HG03064 (cell line): ENCODE results near the gene FAM25A.
"Not testable (repeated sequence)": the region's sequence is repeated elsewhere in the genome, so short reads cannot be mapped to it uniquely, and the experiment has no call there.

Source experiments
- ATAC-seq: cut with Tn5 transposase; IDR thresholded peaks from one replicate; pipeline ENCODE4 v1.9.1; 2021; ENCODE audit warnings: low read depth; ENCODE audit not compliant: unreplicated experiment

The FAM25A gene

DNA sequence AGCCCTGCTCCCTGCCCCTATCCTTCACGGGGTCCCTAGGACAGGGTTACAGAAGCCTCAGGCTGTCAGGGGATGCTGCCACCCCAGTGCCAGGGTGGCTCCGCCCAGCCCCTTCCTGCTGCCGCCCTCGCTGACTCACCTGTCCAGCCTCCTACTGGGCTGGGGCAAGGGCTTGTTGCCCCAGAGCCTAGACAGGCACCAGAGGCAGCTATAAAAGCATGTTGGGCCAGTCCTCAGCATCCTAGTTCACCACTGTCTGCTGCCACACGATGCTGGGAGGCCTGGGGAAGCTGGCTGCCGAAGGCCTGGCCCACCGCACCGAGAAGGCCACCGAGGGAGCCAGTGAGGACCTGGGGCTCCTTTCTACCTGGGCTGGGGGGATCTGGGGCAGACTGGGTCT, at the start of gene FAM25A:
Gene FAM25A (plus strand): TSS at position 239 of the 400 bp plus-strand sequence. CDS start 31 bp downstream, at position 270.
- ATAC-seq: not testable (repeated sequence)

DNA sequence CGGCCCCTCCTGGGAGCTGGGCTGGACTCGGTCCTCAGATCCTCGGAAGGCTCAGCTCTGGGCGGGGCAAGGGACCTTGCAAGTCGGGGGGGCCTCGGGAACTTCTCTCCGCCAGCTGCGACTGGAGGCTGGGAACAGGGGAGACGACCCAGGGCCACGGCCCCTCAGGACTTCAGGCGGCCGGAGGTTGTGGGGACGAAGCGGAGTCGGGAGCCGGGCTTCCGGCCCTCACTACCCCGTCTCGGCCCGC, 49.2 kb upstream of the FAM25A start:
- no peak for ATAC-seq

DNA sequence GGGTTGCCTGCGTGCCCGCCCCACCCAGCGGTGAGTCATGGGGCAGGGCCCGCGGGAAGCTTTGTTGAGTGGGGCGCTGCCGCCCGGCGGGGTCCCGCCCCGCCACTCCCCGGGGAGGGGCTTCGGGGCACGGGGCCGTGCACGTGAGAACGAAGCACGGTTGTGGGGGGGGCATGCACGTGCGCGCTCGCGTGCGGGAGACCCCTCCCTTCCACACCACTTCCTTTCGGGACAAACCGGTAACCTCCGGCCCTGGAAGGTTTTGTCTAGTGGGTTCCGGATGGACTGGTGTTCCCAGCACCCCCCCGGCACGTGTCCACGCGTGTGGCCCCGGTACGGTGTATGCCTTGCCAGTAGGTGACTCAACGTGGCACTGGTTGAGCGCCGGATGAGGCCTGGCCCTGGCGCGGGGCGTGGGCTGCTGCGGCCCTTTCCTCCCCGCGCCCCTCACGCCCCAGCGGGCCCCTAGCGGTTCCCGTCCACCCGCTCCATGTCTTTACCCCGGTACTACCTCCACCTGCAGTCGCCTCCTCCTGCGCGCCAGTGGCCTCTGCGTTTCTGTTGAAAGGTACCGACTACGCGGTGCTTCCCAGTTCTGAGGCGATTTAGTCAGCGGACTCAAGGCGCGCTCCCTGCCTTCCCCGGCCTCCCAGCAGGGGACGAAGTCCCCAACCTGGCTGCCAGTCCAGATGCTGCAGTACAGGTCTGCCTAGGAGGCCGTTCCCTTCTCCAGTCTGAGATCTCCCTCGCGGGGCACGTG, 48.7 kb upstream of the FAM25A start:
- peak; percentile 71 for ATAC-seq

DNA sequence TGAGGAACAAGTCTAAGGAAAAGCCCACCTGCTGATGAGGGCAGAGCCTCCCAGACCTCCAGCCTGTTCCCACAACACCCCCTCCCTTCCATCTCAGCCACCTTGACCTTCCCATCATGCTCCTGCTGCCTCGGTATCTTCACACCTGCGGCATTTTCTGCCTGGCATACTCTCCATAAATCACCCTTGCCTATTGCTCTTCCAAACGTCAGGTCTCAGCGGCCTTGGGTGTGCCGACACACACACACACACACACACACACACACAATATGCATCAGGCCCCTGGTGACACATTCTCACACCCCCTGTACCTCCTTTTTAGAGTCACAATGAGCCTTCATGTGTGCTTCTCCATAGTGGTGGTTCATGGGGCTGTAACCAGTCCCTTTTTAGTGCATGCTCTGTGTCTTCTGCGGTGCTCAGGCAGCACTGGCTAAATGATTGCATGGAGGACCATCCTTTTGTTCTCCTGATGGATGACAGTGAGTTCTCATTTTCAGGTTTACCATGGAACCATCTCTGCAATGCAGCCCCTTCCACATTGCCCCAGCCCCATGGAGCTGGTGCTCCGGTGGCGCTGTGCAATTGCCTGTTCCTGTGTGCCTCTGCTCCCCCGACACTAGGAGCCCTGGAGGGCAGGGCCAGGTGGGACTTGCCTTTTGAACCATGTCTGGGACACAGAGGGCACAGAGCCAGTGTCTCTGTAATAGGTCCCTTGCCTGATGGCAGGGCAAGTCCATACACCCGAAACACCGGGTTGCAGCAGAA, 47.3 kb upstream of the FAM25A start:
- ATAC-seq: no peak

DNA sequence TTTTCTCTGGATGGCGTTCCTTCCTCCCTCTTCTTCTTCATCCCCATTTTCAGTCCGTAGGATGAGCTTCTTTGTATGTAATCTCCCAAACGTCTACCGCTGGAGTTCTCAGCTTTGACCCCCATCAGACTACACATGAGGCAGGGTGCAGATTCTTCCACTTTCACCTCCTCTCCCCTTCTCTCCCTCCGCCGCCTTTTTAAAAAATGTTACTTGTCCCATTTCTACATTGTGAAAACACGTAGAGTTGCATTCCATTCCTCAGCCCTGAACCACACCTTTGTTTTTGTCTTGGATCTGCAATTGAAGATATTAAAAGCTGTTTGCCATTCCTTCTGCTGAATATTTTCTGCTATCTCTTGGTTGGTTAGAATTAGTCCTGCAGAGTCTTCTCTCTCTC, 45.6 kb upstream of the FAM25A start:
- no peak for ATAC-seq

DNA sequence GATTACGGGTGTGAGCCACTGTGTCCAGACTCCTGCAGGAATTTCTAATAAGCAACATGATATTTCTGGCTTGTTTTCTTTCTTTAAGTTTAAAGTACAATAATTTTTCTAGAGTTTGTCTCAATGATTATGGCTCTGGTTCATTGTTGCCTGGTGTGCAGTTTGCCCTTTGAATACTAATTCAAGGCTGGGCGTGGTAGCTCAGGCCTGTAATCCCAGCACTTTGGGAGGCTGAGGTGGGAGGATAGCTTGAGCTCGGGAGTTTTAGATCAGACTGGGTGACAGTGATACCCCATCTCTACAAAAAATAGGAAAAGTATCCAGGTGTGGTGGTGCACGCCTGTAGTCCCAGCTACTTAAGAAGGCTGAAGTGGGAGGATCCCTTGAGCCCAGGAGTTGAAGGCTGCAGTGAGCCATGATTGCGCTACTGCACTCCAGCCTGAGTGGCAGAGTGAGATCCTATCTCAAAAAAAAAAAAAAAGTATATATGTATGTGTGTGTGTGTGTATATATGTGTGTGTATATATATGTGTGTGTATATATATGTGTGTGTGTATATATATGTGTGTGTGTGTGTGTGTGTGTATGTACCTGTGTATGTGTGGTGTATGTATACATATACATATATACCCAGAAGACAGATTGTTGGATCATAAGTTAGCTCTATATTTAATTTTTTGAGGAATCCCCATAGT, 43.6 kb upstream of the FAM25A start:
- ATAC-seq: no peak

DNA sequence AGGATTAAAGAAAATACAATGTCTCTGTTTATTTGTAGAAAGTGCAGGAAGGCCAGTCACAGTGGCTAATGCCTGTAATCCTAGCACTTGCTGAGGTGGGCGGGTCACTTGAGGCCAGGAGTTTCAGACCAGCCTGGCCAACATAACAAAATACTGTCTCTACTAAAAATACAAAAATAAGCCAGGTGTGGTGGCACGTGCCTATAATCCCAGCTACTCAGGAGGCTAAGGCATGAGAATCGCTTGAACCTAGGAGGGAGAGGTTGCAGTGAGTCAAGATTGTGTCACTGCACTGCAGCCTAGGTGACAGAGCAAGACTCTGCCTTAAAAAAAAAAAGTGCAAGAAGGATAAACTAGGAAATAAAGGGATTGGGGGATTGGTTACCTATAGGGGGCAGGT, 41.6 kb upstream of the FAM25A start:
- ATAC-seq: not testable (repeated sequence)

DNA sequence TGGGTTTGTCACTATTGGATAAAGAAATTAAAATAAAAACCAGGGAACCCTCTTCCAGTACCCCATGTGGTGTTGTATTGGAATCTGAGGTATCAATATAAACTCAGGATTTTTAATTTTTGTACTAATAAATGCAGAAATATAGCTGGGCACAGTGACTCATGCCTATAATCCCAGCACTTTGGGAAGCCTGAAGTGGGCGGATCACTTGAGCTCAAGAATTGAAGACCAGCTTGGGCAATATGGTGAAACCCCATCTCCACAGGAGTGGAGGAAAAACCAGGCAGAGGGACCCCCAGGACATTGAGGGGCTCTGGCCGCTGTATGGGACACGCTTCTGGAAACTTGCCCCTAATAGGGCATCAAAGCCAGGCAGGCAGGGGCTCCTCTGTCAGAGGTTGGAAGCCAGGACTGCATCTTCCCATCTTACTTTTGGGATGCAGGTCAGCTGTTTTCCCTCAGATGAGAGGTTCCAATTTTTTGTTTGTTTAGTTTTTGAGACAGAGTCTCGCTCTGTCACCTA, 40.7 kb upstream of the FAM25A start:
- ATAC-seq: no peak

DNA sequence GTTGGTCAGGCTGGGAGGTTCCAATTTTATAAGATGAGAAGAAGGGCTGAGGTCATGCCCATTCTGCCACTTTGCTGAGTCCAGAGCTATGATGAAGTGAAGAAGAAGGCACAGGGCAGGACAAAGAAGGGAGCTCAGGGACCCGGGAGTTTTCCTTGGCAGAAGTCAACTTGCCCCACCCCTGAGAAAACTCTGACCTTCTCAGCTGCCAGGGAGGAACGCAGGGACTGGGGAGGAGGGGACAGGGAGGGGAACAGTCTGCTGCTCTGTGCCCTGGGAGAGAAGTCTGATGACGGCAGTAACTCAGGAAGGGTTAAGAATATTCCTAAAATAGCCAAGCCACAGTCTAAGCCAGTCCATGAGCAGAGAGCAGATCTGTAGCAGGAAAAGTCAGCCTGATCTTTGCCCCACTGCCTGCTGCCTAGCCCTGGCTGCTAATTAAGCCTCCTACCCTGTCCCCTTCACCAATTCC, 40.1 kb upstream of the FAM25A start:
- ATAC-seq: no peak

DNA sequence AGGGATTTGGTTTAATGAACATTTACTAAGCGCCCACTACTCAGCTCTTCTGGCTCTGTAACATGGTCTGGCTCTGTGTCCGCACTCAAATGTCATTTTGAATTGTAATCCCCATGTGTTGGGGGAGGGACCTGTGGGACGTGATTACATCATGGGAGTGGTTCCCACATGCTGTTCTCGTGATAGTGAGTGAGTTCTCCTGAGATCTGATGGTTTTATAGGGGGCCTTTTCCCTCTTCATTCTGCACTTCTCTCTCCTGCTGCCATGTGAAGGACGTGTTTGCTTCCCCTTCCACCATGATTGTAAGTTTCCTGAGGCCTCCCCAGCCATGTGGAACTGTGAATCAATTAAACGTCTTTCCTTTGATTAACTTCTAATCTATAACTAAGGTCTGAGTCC, 39.1 kb upstream of the FAM25A start:
- not testable (repeated sequence) for ATAC-seq

DNA sequence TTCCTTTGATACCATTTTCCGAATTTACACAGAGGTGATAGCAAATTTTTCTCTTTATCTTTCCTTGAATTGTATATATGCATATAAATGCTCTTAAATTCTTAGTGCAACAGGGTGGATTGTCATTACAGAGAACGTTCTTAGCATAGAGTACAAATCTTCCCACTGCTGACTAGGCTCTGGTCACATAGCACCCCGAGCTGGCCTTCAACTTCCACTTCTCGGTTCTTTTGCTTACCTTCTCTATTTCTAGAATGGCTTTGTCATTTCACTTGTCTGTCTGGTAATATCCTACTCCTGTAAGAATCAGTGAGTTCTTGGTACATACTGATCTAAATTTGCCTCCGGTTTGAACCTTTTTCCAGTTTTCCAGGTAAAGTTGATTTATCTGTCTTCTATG, 38.4 kb upstream of the FAM25A start:
- no peak for ATAC-seq

DNA sequence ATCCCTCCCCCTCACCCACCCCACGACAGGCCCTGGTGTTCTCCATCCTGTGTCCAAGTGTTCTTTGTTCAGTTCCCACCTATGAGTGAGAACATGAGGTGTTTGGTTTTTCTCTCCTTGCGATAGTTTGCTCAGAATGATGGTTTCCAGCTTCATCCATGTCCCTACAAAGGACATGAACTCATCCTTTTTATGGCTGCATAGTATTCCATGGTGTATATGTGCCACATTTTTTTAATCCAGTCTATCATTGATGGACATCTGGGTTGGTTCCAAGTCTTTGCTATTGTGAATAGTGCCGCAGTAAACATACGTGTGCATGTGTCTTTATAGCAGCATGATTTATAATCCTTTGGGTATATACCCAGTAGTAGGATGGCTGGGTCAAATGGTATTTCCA, 35.6 kb upstream of the FAM25A start:
- not testable (repeated sequence) for ATAC-seq

DNA sequence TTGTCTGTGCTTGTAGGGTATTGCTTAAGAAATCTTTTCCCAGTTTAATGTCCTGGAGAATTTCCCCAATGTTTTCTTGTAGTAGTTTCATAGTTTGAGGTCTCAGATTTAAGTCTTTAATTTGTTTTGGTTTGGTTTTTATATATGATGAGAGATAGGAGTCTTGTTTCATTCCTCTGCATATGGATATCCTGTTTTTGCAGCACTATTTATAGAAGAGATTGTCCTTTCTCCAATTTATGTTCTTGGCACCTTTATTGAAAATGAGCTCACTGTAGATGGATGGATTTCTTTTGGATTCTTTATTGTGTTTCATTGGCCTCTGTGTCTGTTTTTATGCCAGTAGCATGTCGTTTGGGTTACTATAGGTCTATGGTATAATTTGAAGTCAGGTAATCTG, 31.6 kb upstream of the FAM25A start:
- no peak for ATAC-seq

DNA sequence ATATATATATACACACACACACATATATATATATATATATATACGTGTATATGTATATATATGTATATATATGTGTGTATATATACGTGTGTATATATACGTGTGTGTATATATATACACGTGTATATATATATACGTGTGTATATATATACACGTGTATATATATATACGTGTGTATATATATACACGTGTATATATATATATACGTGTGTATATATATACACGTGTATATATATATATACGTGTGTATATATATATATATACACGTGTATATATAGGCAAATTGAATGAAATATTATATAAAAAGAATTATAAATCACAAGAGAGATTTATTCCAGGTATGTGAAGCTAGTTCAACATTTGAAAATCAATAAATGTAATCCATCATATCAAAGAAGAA, 28.7 kb upstream of the FAM25A start:
- ATAC-seq: not testable (repeated sequence)

DNA sequence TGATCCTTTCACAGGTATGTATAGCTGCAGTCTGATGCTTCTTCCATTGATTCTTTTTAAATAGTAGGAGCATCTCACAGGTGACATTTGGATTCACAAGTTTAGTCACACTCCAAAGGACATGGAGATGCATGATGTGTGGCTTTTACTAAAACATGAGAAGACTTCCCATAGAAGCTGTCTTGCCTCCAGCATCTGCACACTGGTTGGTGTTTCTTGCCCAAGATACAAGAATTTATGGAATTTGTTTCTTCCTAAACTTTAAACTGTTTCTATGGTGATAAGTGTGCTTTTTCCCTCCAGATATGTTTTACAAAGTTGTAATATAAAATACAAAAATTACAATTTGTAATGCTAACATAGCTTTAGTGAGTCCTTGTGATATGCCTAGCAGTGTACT, 27.6 kb upstream of the FAM25A start:
- ATAC-seq: no peak

DNA sequence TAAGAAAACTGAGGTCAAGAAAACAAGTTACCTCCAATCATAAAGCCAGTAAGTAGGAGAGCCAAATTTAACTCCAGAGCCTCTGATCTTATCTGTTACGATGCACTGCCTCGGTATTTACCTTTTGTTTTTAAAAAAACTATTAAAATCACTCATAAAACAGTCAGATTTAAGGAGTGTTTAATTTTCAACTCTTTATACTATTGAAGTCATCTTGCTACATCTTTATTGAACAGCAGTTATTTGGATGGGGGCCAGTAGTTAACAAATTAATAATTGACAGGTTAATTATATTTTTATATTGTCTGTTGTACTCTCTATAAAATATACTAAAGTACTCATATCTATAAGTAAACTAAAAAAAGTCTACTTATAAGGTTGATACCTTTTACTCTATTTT, 27.2 kb upstream of the FAM25A start:
- no peak for ATAC-seq

DNA sequence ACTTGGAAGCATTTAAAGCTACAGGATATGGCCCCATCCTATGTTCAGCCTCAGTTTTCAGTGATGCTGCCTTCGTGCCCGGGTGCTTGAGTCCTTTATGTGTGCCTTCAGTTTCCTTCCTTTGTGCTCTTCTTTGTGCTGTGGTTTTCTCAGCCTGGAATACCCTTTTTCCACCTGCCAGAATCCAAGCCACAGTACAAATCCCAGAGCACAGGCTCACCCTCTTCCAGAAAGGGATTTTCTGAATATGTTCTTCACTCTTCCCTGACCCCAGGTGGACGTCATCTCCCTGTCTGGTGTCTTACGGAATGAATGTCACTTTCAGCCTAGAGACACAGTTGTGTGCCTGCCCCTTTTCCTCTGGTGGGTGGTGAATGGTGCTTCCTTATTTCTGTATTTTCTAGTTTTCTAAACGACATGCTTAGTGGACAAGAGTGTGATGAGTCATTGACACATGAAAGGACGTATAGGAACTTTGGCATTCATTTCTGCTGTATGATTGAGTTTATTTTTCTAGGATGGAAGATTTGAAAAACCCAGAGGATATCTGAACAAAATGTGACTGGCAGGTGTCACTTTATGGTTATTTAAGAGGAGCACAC, 20.2 kb upstream of the FAM25A start:
- ATAC-seq: not testable (repeated sequence)

DNA sequence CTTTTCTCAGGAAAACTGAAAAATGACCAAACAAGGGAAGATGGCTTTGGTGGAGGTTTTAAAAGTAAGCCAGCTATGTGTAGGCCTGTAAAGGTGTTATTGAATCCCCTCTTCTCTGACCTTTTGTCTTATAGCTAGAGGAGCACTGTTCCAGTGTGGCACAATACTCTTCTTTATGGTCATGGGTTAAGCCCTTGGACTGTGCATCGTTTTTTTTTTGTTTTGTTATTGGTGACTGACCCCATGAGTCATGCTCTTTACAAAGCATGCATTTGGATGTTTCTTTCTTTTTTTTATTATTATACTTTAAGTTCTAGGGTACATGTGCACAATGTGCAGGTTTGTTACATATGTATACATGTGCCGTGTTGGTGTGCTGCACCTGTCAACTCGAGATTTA, 19.6 kb upstream of the FAM25A start:
- ATAC-seq: no peak

DNA sequence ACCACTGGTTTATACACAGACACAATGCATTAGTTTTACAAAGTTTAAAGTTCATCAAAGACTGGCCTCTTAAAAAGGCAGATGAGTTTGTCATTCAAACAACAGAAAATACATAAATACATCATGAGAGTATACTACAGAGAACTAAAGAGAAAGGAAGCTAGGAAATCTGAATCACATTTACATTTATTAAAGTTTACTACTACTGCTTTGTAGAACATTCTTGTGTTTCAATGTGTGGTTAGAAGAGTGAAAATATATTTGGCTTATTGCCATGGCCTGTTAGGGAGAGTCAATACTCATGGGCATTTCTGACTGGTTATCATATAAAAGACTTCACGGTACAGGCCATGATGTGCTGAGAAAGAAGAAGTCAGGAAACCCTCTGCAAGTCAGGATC, 13.0 kb upstream of the FAM25A start:
- not testable (repeated sequence) for ATAC-seq

DNA sequence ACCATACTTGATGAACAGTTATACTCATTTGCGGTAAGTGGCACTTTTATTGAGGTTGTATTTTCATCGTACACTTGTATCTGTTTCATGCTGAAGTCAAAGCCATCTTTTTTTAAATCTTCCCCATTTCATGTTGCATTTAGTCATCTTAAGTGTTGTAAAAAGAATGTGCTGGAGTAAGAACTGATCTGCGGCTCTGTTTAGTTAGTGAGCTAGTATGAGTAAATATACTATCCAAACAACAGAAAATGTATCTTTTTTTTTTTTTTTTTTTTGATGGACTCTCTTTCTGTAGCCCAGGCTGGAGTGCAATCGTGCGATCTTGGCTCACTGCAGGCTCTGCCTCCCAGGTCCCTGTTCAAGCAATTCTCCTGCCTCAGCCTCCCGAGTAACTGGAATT, 12.4 kb upstream of the FAM25A start:
- not testable (repeated sequence) for ATAC-seq

DNA sequence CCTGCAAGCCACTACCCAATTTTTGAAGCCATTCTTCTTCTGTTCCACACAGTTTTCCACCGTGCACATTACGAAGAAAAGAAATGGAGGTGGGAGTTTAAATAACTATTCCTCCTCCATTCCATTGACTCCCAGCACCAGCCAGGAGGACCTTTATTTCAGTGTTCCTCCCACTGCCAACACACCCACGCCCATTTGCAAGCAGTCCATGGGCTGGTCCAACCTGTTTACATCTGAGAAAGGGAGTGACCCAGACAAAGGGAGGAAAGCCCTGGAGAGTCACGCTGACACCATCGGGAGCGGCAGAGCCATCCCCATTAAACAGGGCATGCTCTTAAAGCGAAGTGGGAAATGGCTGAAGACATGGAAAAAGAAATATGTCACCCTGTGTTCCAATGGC, 11.8 kb upstream of the FAM25A start:
- not testable (repeated sequence) for ATAC-seq
